Stimulated activated CD8-positive, alpha-beta memory T cell treated with anti-CD3 and anti-CD28 coated beads, Interleukin-7, amount 100 ng/mL, for 48 hours (primary cell): ENCODE results near the gene CSGALNACT2.
A peak's percentile ranks its signal among the peaks of the same experiment; 100 is the strongest.
"Not testable (repeated sequence)": the region's sequence is repeated elsewhere in the genome, so short reads cannot be mapped to it uniquely, and the experiment has no call there.

Experiments
- DNase-seq, 2 donors: peaks; one replicate each; pipeline ENCODE4 v3.0.0-alpha.2; 2020; ENCODE audit warnings: low read depth in 1 of 2; ENCODE audit errors: extremely low read depth in 1 of 2

Gene CSGALNACT2, protein sequence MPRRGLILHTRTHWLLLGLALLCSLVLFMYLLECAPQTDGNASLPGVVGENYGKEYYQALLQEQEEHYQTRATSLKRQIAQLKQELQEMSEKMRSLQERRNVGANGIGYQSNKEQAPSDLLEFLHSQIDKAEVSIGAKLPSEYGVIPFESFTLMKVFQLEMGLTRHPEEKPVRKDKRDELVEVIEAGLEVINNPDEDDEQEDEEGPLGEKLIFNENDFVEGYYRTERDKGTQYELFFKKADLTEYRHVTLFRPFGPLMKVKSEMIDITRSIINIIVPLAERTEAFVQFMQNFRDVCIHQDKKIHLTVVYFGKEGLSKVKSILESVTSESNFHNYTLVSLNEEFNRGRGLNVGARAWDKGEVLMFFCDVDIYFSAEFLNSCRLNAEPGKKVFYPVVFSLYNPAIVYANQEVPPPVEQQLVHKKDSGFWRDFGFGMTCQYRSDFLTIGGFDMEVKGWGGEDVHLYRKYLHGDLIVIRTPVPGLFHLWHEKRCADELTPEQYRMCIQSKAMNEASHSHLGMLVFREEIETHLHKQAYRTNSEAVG

GRCh38 chr10:43138021-43138756 lies at the start of gene CSGALNACT2:
Gene CSGALNACT2 (plus strand): TSS chr10:43138445. CDS start chr10:43155150, 16,705 bp downstream.
- DNase-seq, result peak; percentile 71 to 84

GRCh38 chr10:43089519-43089918 lies 48.7 kb upstream of the CSGALNACT2 start:
- DNase-seq, result no peak

DNA sequence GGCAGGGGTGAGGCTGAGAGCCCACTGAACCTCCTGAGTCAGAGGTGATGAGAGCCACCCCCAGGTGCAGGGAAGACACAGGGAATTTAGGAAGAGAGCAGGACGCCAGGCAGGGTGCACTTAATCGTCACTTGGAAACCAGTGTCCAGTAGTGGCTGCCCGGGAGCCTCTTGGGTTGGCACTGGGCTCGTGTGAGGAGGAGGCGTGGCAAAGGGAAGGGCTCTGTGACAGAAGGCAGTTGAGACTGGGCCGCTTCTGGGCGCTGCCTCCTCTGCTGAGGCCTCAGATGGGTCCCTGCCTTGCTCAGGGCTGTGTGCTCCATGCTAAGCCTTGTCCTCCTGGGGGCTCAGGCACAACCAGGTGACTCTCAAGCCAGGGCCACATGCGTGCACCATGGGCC lies 48.1 kb upstream of the CSGALNACT2 start:
- no peak for DNase-seq

- DNase-seq, result no peak
Measured at GRCh38 chr10:43090664-43091063, 47.6 kb upstream of the CSGALNACT2 start.

DNA sequence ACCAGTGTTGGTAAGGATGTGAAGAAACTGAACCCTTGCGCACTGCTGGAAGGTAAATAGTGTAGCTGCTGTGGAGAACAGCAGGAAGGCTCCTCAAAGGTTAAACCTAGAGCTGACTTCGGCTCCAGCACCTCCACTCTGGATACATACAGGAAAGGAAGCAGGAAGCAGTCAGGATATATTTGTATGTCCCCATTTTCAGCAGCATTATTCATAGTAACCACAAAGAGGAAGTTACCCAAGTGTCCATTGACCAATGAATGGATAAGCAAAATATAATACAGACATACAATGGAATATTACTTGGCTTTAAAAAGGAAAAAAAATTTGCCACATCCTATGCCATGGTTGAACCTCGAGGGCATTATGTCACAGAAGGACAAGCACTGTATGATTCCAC lies 46.4 kb upstream of the CSGALNACT2 start:
- no peak for DNase-seq

- no peak for DNase-seq
Measured at GRCh38 chr10:43093423-43094076, 44.7 kb upstream of the CSGALNACT2 start.

DNA sequence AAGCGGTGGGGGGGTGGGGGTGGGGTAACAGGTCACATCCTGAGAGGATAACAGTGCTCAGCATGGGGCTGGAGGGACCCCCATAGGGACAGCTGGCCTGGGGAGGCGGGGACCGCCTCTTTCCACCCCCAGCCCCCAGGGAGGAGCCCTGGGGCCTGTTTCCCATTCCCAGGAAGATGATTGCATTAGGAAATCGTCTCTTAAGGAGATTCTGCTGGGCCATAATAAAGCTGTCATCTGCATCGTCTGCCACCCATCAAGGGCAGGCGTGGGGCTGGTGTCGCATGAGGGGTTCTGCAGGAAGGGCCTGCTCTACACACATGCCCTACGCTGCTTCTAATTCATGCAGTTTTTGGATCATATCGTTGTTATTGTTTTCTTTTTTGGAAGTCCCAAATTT lies 44.2 kb upstream of the CSGALNACT2 start:
- DNase-seq, result no peak

DNA sequence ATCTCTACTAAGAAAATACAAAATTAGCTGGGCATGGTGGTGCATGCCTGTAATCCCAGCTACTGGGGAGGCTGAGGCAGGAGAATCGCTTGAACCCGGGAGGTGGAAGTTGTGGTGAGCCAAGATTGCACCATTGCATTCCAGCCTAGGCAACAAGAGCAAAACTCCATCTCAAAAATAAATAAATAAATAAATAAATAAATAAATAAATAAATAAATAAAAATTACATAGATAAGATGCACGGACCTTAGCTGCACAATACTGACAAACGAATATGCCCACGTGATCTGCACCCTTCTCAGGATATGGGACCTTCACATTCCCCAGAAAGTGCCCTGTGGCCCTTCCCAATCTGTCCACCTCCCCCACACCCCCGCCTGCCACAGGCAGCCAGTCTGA lies 38.9 kb upstream of the CSGALNACT2 start:
- DNase-seq, result not testable (repeated sequence)

- no peak for DNase-seq
Measured at GRCh38 chr10:43099928-43100327, 38.3 kb upstream of the CSGALNACT2 start.

- no peak for DNase-seq
Measured at GRCh38 chr10:43100366-43100765, 37.9 kb upstream of the CSGALNACT2 start.

DNA sequence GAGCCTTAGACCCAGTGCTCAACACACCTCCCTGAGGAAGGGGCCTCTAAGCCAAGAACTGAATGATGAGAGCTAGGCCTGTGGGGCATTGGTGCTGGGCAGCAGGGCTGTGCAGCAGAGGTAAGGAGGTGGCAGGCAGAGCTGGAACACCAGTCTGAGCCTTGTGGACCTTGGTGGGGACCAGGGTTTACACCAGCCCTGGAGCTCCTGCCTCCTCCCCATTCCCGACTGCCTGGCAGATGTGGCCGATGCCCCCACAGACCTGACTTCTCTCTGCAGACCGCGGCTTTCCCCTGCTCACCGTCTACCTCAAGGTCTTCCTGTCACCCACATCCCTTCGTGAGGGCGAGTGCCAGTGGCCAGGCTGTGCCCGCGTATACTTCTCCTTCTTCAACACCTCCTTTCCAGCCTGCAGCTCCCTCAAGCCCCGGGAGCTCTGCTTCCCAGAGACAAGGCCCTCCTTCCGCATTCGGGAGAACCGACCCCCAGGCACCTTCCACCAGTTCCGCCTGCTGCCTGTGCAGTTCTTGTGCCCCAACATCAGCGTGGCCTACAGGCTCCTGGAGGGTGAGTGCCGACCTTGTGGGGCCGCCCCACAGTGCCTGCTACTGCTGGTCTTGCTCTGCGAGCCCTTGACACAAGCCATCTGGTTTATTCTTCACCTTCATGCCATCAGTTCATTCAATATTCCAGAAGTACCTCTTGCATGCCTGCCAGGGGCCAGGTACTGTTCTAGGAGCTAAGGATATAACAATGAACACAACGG lies 36.0 kb upstream of the CSGALNACT2 start:
- no peak for DNase-seq

DNA sequence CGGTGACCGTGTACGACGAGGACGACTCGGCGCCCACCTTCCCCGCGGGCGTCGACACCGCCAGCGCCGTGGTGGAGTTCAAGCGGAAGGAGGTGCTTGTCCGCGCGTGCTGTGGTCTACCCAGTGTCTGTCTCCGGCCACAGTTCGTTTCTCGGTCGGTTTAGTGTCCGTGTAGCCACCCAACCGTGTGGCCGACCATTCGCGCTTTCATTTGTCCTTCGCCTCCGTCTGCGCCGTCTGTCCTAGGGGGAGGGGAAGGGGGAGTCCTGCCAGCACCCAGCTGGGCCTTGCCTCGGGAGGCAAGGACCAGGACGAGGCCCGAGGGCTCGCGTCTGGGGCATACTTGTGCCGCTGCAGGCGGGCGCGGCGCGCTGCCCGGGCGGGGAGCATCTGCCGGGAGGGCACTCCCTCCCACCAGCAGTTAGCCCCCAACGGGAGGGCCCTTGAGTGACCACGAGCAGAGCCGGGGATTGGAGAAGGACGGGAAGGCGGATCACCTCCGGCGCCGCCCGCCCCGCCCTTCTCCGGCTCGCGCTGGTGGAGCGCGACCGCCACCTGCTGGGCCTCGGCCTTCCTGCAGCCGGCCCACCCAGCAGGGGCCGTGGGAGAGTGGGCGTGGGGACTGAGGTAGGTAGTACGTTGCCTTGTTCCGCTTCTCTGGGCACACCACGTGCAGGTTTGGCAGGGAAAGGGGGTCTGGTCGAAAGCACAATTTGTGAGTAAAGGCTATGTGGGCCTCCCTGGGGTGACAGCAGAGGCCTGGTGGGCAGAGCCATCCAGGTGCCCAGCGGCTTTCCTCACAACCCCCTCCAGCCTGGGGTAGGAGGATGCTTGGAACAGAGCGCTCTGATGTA lies 32.9 kb upstream of the CSGALNACT2 start:
- peak; percentile 51 to 63 for DNase-seq

- no peak for DNase-seq
Measured at GRCh38 chr10:43105956-43106229, 32.4 kb upstream of the CSGALNACT2 start.

DNA sequence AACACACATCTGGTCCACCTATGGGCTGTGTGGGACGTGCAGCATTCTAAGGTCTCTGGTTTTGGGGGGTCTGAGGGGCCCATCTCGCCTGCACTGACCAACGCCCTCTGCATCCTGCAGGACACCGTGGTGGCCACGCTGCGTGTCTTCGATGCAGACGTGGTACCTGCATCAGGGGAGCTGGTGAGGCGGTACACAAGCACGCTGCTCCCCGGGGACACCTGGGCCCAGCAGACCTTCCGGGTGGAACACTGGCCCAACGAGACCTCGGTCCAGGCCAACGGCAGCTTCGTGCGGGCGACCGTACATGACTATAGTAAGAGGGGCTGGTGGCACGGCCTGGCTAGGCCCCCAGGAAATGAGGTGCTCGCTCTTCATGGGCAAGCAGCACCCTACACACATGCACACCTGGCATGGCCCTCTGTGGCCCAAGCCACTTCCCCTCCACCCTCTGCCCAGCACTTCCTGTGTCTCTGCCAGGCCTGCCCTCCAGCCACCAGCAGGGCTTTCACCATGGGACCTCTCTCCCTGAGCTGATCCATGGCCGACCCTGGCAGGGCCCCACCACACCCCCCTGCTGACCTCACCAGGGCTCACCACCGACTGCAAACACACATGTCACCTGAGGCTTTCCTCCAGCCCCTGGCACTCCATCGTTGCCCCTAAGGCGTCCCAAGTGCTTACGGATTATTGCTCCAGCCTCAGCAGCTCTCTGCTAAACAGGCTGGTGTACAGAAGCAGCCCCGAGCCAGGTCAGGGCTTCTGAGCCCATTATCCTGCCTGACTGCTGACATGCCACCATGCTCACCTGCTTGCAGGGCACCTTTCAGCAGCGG lies 31.8 kb upstream of the CSGALNACT2 start:
- no peak for DNase-seq

- DNase-seq, result no peak
Measured at GRCh38 chr10:43108951-43109350, 29.3 kb upstream of the CSGALNACT2 start.

- no peak for DNase-seq
Measured at GRCh38 chr10:43109671-43110249, 28.5 kb upstream of the CSGALNACT2 start.

DNA sequence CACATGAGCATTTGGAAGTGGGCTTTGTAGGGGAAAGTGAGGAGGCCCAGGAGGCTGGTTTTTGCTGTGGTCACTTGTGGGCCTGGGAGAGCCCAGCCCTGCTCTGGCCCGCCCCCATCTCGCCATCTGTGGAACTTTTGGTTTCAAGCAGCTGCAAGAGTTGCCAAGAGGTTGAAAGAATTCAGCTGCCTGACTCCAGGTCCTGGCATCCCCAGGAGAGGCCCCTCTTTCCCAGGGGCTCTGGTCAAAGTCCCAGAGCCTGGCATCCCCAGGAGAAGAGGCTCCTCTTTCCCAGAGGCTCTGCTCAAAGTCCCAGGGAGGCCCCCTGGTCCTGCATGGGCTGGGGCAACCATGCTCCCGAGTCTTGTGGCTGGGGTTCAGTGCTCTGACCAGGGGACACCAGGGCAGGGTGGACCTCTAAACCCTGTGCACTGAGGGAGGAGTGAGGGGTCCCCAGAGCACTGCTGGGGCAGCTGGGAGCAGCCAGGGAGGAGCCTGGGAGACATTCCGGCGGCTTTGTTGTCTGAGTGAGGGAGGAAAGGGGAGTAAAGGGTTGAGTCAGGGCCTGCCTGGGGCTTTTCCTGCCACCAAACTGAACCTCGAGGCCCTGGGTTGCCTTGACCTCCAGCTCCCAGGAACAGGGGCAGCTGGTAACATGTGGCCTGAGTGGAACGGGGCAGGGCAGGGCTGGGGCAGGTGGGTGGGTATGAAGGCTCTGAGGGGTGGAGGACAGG lies 27.7 kb upstream of the CSGALNACT2 start:
- no peak for DNase-seq

- no peak for DNase-seq
Measured at GRCh38 chr10:43111101-43111500, 27.1 kb upstream of the CSGALNACT2 start.
